Neural progenitor cell (in vitro differentiated cells): ENCODE data around the gene GART.

Experiments
- EZH2 ChIP-seq: fragments of 200-600 bp; sonication (generic); IDR thresholded peaks from 2 replicates; pipeline ENCODE4 v1.6.1; 2017; ENCODE audit warnings: antibody characterized with exemption, mild to moderate bottlenecking, moderate library complexity
- TF ChIP-seq, protein P1 (sequence below): fragments of 200-600 bp; sonication (generic); IDR thresholded peaks from 2 replicates; pipeline ENCODE4 v1.5.1; 2017; ENCODE audit warnings: antibody characterized with exemption, mild to moderate bottlenecking

DNA sequence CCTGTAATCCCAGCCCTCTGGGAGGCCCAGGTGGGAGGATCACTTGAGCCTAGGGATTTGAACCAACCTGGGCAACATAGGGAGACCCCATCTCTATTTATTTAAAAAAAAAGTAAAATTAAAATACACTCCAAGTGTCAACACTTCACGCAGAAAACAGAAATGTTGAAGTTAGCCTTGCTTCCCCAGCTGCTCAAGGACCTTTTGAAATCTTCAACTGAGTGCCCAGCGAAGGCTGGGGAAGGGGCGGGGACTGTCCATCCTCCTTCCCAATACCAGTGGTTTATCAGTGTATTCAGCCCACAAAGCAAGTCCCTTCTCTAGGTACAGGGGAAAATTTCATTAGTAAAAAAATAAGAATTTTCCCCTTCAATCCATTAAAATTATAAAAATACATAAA lies 48.2 kb downstream of the GART start:
- TF ChIP-seq, protein P1, sequence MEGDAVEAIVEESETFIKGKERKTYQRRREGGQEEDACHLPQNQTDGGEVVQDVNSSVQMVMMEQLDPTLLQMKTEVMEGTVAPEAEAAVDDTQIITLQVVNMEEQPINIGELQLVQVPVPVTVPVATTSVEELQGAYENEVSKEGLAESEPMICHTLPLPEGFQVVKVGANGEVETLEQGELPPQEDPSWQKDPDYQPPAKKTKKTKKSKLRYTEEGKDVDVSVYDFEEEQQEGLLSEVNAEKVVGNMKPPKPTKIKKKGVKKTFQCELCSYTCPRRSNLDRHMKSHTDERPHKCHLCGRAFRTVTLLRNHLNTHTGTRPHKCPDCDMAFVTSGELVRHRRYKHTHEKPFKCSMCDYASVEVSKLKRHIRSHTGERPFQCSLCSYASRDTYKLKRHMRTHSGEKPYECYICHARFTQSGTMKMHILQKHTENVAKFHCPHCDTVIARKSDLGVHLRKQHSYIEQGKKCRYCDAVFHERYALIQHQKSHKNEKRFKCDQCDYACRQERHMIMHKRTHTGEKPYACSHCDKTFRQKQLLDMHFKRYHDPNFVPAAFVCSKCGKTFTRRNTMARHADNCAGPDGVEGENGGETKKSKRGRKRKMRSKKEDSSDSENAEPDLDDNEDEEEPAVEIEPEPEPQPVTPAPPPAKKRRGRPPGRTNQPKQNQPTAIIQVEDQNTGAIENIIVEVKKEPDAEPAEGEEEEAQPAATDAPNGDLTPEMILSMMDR: no peak
- TF ChIP-seq EZH2: no peak
